Esophagus muscularis mucosa (tissue), 4 donors: ENCODE measurements around the gene TNNC2. TPM values are rescaled to one million over a fixed set of nuclear protein-coding genes. Genes with fewer than 3 reads are reported as not detected.

ENCODE experiments used
- DNase-seq: peaks from one replicate; pipeline ENCODE4 v3.0.0-alpha.2; 2017; ENCODE audit errors: extremely low spot score
- H3K27ac ChIP-seq, 4 donors: fragments of 200-600 bp; sonication (generic); replicated peaks in 1 of 4; 1 replicate in 3 of 4; 2 replicates in 1 of 4; pipeline ENCODE4 v1.5.1; 2016 to 2019; ENCODE audit warnings: mild to moderate bottlenecking in 1 of 4
- H3K27me3 ChIP-seq, 4 donors: fragments of 200-600 bp; sonication (generic); one replicate each; pipeline versions ENCODE4 v1.5.1 to v1.6.0; 2016 to 2019
- H3K36me3 ChIP-seq, 4 donors: fragments of 200-600 bp; sonication (generic); one replicate each; pipeline ENCODE4 v1.5.1; 2016 to 2019
- H3K4me1 ChIP-seq, 4 donors: fragments of 200-600 bp; sonication (generic); one replicate each; pipeline ENCODE4 v1.5.1; 2016 to 2019
- H3K4me3 ChIP-seq, 4 donors: fragments of 200-600 bp; sonication (generic); 1 replicate in 2 of 4; 2 replicates in 2 of 4; pipeline ENCODE4 v1.5.1; 2016 to 2019; ENCODE audit warnings: mild to moderate bottlenecking in 4 of 4, moderate library complexity in 1 of 4
- H3K9me3 ChIP-seq, 4 donors: fragments of 200-600 bp; sonication (generic); 1 replicate in 3 of 4; 2 replicates in 1 of 4; pipeline ENCODE4 v1.5.1; 2016 to 2019
- EP300 ChIP-seq: sonication (generic); formaldehyde crosslinking; IDR thresholded peaks from one replicate; pipeline ENCODE4 v1.6.1; 2017; ENCODE audit warnings: antibody characterized with exemption
- POLR2A ChIP-seq: fragments of 450-650 bp; IDR thresholded peaks from one replicate; pipeline ENCODE4 v1.6.1; 2017; ENCODE audit warnings: antibody characterized with exemption, moderate library complexity, mild to moderate bottlenecking, low read depth
- POLR2AphosphoS5 ChIP-seq, 2 donors: sonication (generic); formaldehyde crosslinking; IDR thresholded peaks; one replicate each; pipeline ENCODE4 v1.6.1; 2017; ENCODE audit warnings: antibody characterized with exemption in 2 of 2
- WGBS: methylation state at CpG from one replicate; pipeline ENCODE4 v1.1.5; 2018; 5-methylcytosine and 5-hydroxymethylcytosine counted together
- intact Hi-C: fragments of 100-400 bp; cut with DNase I; formaldehyde crosslinking; loops from one replicate; pipeline ENCODE4 v1.15.1; 2023
- total RNA-seq, 4 donors: library from RNA; depleted of rRNA; stranded (reverse); fragments of >200 nt; gene quantifications; one replicate each; pipeline versions ENCODE4 v1.1.0 to v1.2.1, GENCODE V29; 2016
- TF ChIP-seq, protein P1 (sequence below), 3 experiments: fragments of 200-600 bp in 2 of 3; fragments of 450-650 bp in 1 of 3; sonication (generic) in 2 of 3; IDR thresholded peaks; one replicate each; pipeline ENCODE4 v1.5.1; 2017 to 2019; ENCODE audit warnings: antibody characterized with exemption in 3 of 3, mild to moderate bottlenecking in 2 of 3, moderate library complexity in 1 of 3

The TNNC2 gene
- total RNA-seq, 4 donors from 2014 or later, result 0.46 to 3.1 (median 1.8) TPM

DNA sequence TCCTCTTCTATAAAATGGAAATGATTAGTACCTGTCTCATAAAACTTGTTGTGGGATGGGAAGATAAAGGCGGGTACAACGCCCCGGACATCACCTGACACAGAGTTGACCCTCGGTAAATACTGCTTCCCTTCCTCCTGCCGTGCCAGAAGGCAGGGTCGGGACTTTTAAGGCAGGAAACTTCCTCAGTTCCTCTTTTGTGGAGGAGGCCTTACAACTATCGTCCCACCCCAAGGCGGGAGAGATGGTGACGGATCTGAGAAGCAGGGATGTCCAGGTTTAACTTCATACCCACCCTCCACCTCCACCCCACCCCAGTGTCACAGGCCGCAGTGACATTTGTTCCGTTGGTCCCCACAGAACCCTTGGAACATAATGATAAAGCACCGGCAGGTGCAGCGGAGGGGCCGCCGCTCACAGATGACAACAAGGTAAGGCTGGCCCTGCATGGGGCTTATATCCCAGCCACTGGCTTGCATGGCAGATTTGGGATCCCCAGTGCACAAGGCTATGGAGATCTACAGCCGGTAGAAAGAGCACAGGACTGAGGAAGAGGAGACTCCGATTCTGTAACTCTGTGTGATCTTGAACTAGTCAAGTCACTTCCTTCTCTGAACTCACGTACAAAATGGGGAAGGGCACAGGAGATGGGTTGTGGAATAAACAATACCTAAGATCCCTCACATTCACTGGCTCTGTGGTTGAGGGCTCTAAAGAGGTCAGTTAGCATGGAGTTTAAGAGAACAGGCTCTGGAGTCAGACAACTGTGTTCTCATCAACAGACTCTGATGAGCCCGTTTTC, 34.6 kb downstream of the TNNC2 start:
- intact Hi-C loops, result loop anchor here (10.0 kb wide), 1 partner anchor 142 kb away; the partner anchor contains the start of gene PCIF1
- Histone ChIP-seq H3K27me3 (no peaks in the 10 kb centered on the region), H3K4me3 (peak overlapping the region; percentile 96 to 98 (median 98)), H3K27ac (peak overlapping the region; percentile 93 to 96 (median 94)), H3K36me3 (peaks cover 33 to 39% (median 34%) of the 10 kb centered on the region in 4 donors), H3K9me3 (no peaks in the 10 kb centered on the region), H3K4me1 (peaks cover 13 to 22% (median 21%) of the 10 kb centered on the region in 4 donors)
- TF ChIP-seq EP300 (no peak), POLR2A (no peak), POLR2AphosphoS5 (IDR thresholded peaks at IDR 0.05) (no peak)
- TF ChIP-seq, protein P1, sequence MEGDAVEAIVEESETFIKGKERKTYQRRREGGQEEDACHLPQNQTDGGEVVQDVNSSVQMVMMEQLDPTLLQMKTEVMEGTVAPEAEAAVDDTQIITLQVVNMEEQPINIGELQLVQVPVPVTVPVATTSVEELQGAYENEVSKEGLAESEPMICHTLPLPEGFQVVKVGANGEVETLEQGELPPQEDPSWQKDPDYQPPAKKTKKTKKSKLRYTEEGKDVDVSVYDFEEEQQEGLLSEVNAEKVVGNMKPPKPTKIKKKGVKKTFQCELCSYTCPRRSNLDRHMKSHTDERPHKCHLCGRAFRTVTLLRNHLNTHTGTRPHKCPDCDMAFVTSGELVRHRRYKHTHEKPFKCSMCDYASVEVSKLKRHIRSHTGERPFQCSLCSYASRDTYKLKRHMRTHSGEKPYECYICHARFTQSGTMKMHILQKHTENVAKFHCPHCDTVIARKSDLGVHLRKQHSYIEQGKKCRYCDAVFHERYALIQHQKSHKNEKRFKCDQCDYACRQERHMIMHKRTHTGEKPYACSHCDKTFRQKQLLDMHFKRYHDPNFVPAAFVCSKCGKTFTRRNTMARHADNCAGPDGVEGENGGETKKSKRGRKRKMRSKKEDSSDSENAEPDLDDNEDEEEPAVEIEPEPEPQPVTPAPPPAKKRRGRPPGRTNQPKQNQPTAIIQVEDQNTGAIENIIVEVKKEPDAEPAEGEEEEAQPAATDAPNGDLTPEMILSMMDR (IDR thresholded peaks at IDR 0.05), result no peak
- 30% methylated on average over 18 of the region's 19 CpGs for WGBS
- DNase-seq, result no peak

DNA sequence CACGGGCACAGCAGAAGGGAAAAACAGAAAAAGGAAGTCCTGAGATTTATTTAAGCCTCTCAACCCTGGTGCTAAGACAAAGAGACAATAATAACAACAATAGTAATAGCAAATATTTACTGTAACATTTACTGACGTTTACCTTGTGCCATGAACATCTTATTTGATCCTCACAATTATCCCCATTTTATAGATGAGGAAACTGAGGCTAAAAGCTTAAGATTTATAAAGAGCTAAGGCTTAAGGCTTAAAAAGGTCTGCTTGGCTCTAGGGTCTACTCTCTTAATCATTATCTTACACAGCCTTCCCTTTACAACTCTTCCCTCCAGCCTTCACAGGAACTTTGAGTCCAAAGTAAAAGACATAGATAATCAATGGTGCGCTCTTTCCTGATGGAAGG, 38.8 kb downstream of the TNNC2 start:
- DNase-seq, result no peak
- Histone ChIP-seq H3K27me3 (no peaks in the 10 kb centered on the region), H3K27ac (no peak overlapping the region), H3K4me1 (peaks cover 12 to 31% (median 25%) of the 10 kb centered on the region in 4 donors), H3K9me3 (no peaks in the 10 kb centered on the region), H3K36me3 (peaks cover 0 to 1% (median 0%) of the 10 kb centered on the region in 4 donors), H3K4me3 (no peak overlapping the region)
- TF ChIP-seq EP300, result no peak
- no peak for TF ChIP-seq POLR2AphosphoS5 (IDR thresholded peaks at IDR 0.05)
- TF ChIP-seq POLR2A, result no peak
- TF ChIP-seq, protein P1 (IDR thresholded peaks at IDR 0.05), result no peak
- intact Hi-C loops, result no loop called here
- WGBS, result 72% methylated on average over 3 of the region's 3 CpGs

DNA sequence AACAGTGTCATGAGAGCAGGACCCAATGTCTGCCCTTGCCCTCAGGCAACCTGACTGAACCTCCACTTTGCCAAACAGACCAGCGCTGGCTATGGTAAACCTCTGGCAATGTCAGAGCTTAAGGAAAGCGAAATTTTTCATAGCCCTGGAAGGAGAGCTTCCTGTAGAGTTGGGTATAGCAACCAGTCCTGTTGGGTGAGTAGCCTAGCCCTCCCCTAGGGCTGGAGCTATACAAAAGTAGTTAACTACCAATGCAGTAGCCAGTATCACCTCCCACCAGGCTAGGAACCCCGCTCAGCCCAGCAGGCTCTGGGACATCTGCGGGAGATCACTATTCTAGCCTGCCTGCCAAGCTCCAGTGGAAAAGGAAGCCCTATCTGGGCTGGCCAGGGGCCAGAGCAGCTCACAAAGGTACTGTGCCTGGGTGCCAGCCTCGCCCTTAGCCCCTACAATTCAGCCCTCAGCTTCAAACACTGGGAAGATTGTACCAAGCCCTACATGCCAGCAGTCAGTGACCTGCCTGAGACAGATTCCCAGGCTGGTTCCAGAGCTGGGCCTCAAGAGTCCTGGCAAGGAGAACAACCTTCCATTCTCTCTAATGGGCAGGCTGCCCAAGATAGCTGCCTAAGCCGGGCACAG, 43.3 kb downstream of the TNNC2 start:
- Histone ChIP-seq H3K36me3 (no peaks in the 10 kb centered on the region), H3K27ac (peak overlapping the region; percentile 29 to 95 (median 64)), H3K4me1 (peaks cover 5 to 54% (median 40%) of the 10 kb centered on the region in 4 donors), H3K27me3 (no peaks in the 10 kb centered on the region), H3K9me3 (no peaks in the 10 kb centered on the region), H3K4me3 (no peak overlapping the region)
- DNase-seq, result no peak
- TF ChIP-seq EP300 (no peak), POLR2AphosphoS5 (IDR thresholded peaks at IDR 0.05) (no peak), POLR2A (no peak)
- TF ChIP-seq, protein P1 (IDR thresholded peaks at IDR 0.05), result no peak
- 69% methylated on average over 4 of the region's 6 CpGs for WGBS
- intact Hi-C loops, result no loop called here

DNA sequence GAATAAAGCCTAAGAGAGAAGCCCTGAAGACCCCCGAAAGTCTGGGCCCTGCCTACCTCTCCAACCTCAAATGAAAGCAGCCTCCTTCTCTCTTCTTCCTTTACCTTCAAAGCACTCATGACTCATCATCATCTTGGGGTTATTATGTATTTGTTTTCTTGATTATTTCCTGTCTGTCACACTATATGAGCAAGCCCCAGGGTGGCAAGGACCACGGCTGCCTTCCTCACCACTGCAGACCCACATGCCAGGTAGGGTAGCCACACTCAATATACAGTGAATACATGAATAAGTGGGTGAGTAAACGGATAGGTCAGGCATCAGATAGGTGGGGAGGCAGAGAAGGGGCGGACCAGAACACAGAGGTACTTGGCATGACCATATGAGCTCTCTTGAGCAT, 44.2 kb downstream of the TNNC2 start:
- no peaks in the 10 kb centered on the region for H3K27me3 ChIP-seq
- H3K9me3 ChIP-seq, result no peaks in the 10 kb centered on the region
- DNase-seq, result no peak
- 80% methylated on average over 4 of the region's 4 CpGs for WGBS
- intact Hi-C loops, result no loop called here
- H3K36me3 ChIP-seq, result no peaks in the 10 kb centered on the region
- peaks cover 5 to 63% (median 48%) of the 10 kb centered on the region in 4 donors for H3K4me1 ChIP-seq
- H3K4me3 ChIP-seq, result no peak overlapping the region
- peak overlapping the region in 1 of 4 donors; percentile 95 for H3K27ac ChIP-seq
- no peak for TF ChIP-seq POLR2A
- TF ChIP-seq, protein P1 (IDR thresholded peaks at IDR 0.05), result no peak
- TF ChIP-seq POLR2AphosphoS5 (IDR thresholded peaks at IDR 0.05), result no peak
- no peak for TF ChIP-seq EP300
